PC-3 (cell line): Measurements from ENCODE around the gene GDI2.

Source experiments
- CTCF ChIP-seq: fragments of 300-600 bp; sonication (generic); conservative IDR thresholded peaks from 2 replicates; pipeline ENCODE4 v1.5.1; 2017; ENCODE audit warnings: antibody characterized with exemption, low read depth, mild to moderate bottlenecking, low read length
- EZH2 ChIP-seq: fragments of 300-600 bp; sonication (generic); IDR thresholded peaks from one replicate; pipeline ENCODE4 v1.6.1; 2017; ENCODE audit warnings: antibody characterized with exemption, mild to moderate bottlenecking, low read length; ENCODE audit not compliant: unreplicated experiment
- EZH2phosphoT487 ChIP-seq: fragments of 300-600 bp; sonication (generic); IDR thresholded peaks from 2 replicates; pipeline ENCODE4 v1.6.1; 2018; ENCODE audit warnings: mild to moderate bottlenecking, antibody characterized with exemption, low read length, borderline replicate concordance

GRCh38 chr10:5840314-5841307 lies 27.4 kb upstream of the GDI2 start:
- TF ChIP-seq CTCF (no peak), EZH2 (no peak), EZH2phosphoT487 (no peak)
